ENCODE data around the gene EFR3B. TPM values are rescaled to one million over a fixed set of nuclear protein-coding genes. Genes with fewer than 3 reads are reported as not detected.

The EFR3B gene
- polyA plus RNA-seq, 3 donors = not detected

GRCh38 chr2:25082002-25082622, 40.2 kb downstream of the EFR3B start:
- Histone ChIP-seq H3K79me2 (ENCODE audit: insufficient read depth, low read length) (no peaks in the 10 kb centered on the region), H3K4me1 (ENCODE audit: control insufficient read depth in 1 of 2, insufficient read depth in 2 of 2, low read length in 2 of 2) (no peaks in the 10 kb centered on the region), H3K4me2 (replicated peaks; ENCODE audit: extremely low read depth, low read length, poor library complexity, severe bottlenecking) (no peak overlapping the region), H2AFZ (ENCODE audit: insufficient read depth, low read depth, low read length, poor library complexity, severe bottlenecking) (no peak overlapping the region), H3K9me3 (replicated peaks in 1 of 2; ENCODE audit: control insufficient read depth in 1 of 2, insufficient read depth in 1 of 2, low read length in 2 of 2) (no peaks in the 10 kb centered on the region), H3K36me3 (replicated peaks in 1 of 2; ENCODE audit: control insufficient read depth in 1 of 2, insufficient read depth in 2 of 2, low read length in 2 of 2) (no peaks in the 10 kb centered on the region), H3K27ac (ENCODE audit: low read depth in 1 of 2, low read length in 2 of 2) (no peak overlapping the region), H3K27me3 (ENCODE audit: control insufficient read depth in 2 of 2, insufficient read depth in 2 of 2, low read length in 2 of 2) (no peaks in the 10 kb centered on the region), H3K4me3 (replicated peaks in 1 of 3; ENCODE audit: low read depth in 2 of 3, low read length in 3 of 3) (no peak overlapping the region), H3K9ac (ENCODE audit: insufficient read depth, low read length, poor library complexity, severe bottlenecking) (no peak overlapping the region), H4K20me1 (ENCODE audit: insufficient read depth, low read length) (no peaks in the 10 kb centered on the region)
- WGBS (ENCODE audit: insufficient coverage) = 90% methylated on average over 6 of the region's 6 CpGs
- Mint-ChIP-seq H3K27ac (no peak overlapping the region), H3K27me3 (ENCODE audit: low read depth in 3 of 3) (peaks cover 2 to 10% (median 5%) of the 10 kb centered on the region in 3 donors), H3K4me3 (no peak overlapping the region), H3K36me3 (no peaks in the 10 kb centered on the region), H3K4me1 (no peaks in the 10 kb centered on the region), H3K9me3 (peaks cover 0 to 2% (median 0%) of the 10 kb centered on the region in 7 donors)
- no peak for TF ChIP-seq CTCF (IDR thresholded peaks at IDR 0.05)
- DNase-seq = no peak
- intact Hi-C loops (cut with micrococcal nuclease) = no loop called here

DNA sequence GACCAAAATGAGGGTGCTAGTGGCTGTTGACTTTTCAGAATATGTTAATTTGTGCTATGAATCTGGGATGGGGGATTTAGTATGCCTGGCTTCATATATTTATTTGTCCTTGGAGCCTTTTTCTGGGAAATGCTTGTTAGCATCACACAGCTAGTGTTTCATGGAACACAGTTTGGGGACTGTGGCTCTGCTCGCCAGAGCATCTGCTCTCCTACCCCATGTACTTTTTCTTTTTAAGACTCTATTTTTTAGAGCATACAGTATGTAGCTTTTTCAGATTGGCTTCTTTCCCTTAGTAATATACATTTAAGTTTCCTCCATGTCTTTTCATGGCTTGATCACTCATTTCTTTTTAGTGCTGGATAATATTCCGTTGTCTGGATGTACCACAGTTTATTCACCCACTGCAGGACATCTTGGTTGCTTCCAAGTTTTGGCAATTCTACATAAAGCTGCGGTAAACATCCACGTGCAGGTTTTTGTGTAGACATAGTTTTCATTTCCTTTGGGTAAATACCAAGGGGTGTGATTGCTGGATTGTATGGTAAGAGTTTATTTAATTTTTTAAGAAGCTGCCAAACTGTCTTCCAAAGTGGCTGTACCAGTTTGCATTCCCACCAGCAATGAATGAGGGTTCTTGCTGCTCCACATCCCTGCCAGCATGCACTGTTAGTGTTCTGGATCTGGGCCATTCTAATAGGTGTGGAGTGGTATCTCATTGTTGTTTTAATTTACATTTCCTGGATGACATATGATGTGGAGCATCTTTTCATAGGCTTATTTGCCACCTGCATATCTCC, 44.1 kb downstream of the EFR3B start:
- H3K4me1 Mint-ChIP-seq = peaks cover 8% of the 10 kb centered on the region
- H3K9me3 Mint-ChIP-seq = peaks cover 0 to 2% (median 0%) of the 10 kb centered on the region in 7 donors
- TF ChIP-seq CTCF (IDR thresholded peaks at IDR 0.05) = no peak
- Histone ChIP-seq H4K20me1 (ENCODE audit: insufficient read depth, low read length) (no peaks in the 10 kb centered on the region), H3K27me3 (ENCODE audit: control insufficient read depth in 2 of 2, insufficient read depth in 2 of 2, low read length in 2 of 2) (no peaks in the 10 kb centered on the region), H3K9me3 (replicated peaks in 1 of 2; ENCODE audit: control insufficient read depth in 1 of 2, insufficient read depth in 1 of 2, low read length in 2 of 2) (no peaks in the 10 kb centered on the region), H3K4me3 (replicated peaks in 1 of 3; ENCODE audit: low read depth in 2 of 3, low read length in 3 of 3) (no peak overlapping the region), H3K9ac (ENCODE audit: insufficient read depth, low read length, poor library complexity, severe bottlenecking) (no peak overlapping the region), H2AFZ (ENCODE audit: insufficient read depth, low read depth, low read length, poor library complexity, severe bottlenecking) (no peak overlapping the region), H3K36me3 (replicated peaks in 1 of 2; ENCODE audit: control insufficient read depth in 1 of 2, insufficient read depth in 2 of 2, low read length in 2 of 2) (no peaks in the 10 kb centered on the region), H3K4me2 (replicated peaks; ENCODE audit: extremely low read depth, low read length, poor library complexity, severe bottlenecking) (no peak overlapping the region), H3K4me1 (ENCODE audit: control insufficient read depth in 1 of 2, insufficient read depth in 2 of 2, low read length in 2 of 2) (peaks cover 6 to 7% of the 10 kb centered on the region in 2 donors), H3K27ac (ENCODE audit: low read depth in 1 of 2, low read length in 2 of 2) (no peak overlapping the region), H3K79me2 (ENCODE audit: insufficient read depth, low read length) (no peaks in the 10 kb centered on the region)
- H3K4me3 Mint-ChIP-seq = no peak overlapping the region
- intact Hi-C loops (cut with micrococcal nuclease) = no loop called here
- DNase-seq = no peak
- H3K27ac Mint-ChIP-seq = no peak overlapping the region
- H3K27me3 Mint-ChIP-seq (ENCODE audit: low read depth in 3 of 3) = peaks cover 0 to 5% (median 3%) of the 10 kb centered on the region in 3 donors
- 100% methylated on average over 3 of the region's 4 CpGs for WGBS (ENCODE audit: insufficient coverage)
- no peaks in the 10 kb centered on the region for H3K36me3 Mint-ChIP-seq
